ENCODE measurements around the gene TRIM2.
"Not testable (repeated sequence)": the region's sequence is repeated elsewhere in the genome, so short reads cannot be mapped to it uniquely, and the experiment has no call there.

TRIM2 gene

DNA sequence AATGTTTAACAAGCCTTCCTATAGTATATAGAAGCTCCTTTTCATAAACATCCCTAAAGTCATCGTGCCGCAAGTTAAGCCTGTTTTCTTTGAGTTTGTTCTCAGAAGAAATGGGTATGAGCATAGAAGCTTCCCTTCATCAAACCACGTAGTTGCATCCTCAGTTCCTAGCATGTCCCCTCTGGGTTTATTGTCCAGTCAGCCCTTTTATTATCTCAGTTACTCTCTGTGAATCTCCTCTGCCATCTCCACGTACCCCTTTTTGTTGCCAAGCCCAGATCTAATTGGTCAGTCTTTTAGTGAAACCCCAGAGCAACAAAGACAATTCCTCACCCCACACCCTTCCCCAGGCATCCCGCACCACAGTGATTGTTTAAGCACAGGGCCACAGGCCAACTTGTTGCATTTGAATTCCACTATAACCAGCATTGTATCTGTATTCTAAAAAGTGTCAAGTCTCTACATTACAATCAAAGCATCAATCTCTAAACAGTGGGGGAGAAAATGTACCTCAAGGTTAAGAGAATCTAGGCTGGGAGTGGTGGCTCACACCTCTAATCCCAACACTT is 12.4 kb upstream of the TRIM2 start:
- DNase-seq = no peak

DNA sequence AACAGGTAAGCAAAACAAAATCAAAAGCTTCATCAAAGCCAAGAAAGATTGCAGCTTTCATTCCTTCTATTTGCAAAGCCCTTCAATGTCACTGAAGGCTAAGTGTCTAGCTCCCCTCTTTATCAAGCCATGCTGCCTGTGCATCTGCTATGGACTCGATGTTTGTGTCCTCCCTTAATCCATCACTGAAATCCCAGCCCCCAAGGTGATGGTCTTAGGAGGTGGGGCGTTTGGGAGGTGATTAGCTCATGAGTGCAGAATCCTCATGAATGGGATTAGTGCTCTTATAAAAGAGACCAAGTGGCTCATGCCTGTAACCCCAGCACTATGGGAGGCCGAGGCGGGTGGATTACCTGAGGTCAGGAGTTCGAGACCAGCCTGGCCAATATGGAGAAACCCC is 6.9 kb upstream of the TRIM2 start:
- DNase-seq = no peak

DNA sequence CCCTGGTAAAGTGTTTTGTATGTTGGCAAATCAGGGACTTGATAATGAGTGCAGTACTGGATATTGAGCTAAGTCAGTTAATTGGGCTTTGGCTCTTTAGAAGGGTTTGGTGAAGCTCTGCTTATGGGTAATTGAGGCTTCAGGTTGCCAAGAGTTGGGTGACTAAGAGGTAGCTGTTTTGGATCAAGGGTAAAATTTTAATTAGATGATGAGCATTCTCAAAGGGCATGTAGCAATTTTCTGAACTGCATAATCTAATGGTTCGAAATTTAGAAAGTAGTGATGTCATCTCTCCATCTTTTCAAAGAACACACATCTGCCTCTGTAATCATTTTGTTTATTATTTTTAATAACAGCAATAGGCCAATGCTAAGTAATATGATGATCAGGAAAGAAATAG is 5.5 kb upstream of the TRIM2 start:
- no peak for DNase-seq

DNA sequence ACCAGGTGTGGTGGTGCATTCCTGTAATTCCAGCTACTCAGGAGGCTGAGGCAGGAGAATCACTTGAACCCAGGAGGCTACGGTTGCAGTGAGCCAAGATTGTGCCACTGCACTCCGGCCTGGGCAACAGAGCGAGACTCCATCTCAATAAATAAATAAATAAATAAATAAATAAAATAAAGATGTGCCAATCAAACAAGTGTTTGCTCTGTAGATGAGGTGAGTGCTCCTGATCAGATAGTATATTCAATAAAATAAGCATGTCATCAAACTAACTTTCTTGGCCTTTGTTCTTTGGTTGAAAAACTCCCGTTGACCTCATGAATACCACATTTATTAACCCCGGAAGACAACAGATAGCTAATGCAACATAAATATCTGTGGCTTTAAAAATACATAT is 497 bp upstream of the TRIM2 start:
- DNase-seq = not testable (repeated sequence)

DNA sequence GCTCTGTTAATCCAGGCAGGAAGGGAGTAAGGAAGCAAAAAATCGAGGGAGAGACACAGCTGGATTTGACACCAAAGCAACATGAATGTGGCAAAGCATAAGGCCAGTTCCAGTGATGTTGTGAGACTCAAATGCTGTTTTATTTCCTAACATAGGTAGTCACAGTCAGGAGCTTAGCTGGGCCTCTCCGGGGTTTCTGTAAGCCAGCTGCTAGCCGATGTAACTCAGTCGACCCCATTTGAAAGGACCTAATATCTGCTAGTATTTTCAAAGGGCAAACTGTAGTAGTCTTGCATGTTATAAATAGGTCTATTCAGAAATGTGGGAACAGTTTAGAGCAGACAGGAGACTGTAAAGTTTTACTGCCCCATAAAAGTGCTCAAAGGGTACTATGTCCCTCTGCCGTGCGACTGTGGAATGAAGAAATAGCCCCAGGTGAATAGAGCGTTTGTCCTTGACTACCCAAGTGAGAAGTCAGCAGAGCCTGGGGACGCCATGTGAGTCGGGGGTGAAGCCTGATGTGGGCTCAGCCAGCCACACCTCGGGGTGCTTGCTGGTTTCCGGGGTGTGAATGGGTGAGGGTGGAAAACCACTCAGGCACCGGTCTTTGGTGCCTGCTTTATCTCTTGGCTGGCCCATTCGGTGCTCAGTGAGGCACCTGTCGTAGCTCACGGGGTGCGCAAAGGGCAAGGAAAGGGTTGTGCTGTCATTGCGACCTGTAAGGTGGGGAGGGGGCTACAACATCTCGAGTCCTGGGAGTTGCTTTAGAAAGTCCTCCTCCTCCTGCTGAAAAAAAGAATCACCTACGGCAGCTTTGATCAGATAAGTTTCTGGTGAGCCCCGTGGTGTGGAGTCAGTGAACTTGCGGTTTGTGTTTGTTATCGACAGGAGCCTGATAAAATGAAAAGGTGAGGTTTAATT is 745 bp downstream of the TRIM2 start:
- DNase-seq = no peak

DNA sequence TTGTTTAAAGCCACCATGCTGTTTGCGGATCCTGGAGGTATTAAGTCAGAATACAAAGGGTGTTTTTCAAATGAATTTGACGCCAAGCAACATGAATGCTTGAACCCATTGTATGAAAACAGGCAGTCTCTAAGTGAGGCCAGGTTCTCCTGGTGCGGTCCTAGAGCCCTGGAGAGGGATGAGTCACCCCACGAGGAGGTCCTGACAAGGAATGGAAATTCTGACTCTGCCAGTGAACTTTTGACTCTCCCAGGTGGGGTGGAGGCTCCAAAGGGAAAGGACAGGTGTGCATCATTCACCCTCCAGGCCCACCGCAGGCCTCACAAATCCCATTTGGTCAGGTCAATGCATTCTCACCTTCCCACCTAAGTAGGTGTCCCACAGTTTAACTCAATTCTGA is 1.5 kb downstream of the TRIM2 start:
- no peak for DNase-seq

DNA sequence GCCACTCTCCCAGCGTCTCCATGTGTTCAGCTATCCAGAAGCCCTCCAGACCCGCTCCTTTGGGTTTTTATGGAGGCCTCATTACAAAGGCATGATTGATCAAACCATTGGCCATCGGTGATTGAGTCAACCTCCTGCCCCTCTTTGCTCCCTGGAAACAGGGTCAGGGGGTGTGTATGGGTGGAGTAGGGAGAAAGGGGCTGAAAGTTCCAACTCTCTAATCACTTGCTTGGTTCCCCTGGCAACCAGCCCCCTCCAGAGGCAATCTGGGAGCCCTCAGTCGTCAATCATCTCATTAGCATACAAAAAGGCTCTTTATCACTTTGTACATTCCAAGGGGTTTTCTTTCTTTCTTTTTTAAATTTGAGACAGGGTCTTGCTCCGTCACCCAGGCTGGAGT is 2.3 kb downstream of the TRIM2 start:
- no peak for DNase-seq

DNA sequence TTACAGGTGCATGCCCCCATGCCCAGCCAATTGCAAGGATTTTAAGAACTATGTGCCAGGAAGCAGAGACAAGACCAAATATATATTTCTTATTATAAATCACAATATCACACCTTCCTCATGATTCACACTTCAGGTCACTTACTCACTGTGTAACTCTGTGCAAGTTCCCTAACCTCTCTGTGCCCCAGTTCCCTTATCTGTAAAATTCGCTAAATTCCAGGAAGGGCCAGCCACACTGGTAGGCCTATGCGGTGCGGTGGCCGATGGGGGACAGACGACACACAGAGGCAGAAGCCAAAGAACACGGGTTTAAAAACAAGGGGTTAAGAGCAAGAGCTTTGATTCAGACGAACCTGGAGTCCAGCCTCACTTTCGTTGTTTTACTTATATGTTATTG is 2.8 kb downstream of the TRIM2 start:
- no peak for DNase-seq

DNA sequence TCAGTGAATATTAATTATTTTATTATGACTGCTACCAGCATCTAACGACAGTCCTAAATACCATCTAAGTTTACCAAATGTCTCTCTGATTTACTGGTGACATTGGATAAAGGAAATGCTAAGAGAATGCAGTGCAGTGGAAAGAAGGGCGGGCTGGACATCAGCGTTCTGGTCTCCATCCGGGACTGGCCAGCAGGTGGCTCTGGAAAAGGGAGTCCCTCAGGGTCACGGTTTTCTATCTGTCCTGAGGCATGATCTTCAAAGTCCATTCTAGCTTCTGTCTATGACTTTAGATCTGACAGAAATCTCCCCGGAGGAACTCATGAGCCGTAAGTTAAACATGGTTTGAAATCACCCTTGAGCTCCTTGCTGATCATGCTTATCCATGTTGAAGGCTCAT is 3.3 kb downstream of the TRIM2 start:
- DNase-seq = peak; percentile 21

DNA sequence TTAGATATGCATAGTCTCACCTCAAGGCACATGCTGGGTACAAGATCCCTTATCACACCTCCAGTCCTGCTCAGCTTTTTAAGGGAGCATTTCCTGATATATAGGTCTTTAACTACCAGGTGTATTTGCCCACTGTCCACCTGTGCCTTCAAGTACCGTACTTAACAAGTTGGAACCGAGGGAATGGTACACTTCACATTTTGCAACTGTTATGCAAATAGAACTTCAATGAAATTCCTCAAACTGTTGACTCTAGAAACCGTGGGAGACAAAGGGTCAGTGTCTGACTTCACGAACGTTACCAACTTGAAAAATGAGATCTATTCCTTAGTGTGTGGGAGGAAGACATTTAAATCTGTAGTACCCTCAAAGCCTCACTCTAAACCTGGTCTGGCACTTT is 5.2 kb downstream of the TRIM2 start:
- DNase-seq = no peak

DNA sequence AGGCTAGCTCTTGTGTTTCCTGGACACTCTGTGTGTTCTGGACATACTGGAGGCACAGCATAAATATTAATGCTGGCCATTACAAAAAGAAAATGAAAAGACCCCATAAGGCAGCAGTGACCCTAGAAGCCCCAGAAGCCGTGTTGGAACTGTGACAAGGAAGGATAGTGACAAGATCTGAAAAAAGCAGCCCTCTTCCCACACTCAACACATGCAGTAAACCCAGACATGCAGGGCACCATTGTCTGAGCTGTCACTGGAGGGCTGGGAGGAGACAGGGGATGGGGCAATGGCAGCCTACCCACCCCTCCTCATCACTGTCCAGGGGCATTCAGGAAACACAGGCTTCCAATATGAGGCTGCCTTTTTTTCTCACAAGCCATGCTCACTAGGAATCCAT is 6.5 kb downstream of the TRIM2 start:
- DNase-seq = no peak

DNA sequence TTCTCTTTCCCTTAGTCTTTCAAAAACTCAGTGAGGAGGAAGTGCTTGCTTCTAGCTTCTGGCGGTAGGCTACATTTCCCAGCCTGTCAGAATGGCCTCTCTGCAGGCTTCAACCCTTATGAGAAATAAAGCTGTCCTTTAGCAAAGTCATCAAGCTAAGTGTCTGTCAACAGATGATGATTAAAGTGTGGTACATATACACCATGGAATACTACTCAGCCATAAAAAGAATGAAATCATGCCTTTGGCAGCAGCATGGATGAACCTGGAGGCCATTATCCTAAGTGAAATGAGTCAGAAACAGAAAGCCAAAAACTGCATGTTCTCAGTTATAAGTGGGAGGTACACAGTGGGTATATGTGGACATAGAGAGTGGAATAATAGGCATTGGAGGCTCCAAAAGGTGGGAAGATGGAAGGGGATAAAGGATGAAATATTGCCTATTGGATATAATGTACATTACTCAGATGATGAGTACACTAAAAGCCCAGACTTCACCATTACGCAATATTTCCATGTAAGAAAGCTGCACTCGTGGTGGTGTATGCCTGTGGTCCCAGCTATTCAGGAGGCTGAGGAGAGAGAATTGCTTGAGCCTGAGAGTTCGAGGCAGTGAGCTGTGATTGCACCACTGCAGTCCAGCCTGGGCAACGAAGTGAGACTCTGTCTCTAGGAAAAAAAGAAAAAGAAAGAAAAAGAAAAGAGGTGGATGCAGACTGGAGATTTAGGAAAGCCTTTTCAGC is 7.9 kb downstream of the TRIM2 start:
- peak; percentile 47 for DNase-seq

DNA sequence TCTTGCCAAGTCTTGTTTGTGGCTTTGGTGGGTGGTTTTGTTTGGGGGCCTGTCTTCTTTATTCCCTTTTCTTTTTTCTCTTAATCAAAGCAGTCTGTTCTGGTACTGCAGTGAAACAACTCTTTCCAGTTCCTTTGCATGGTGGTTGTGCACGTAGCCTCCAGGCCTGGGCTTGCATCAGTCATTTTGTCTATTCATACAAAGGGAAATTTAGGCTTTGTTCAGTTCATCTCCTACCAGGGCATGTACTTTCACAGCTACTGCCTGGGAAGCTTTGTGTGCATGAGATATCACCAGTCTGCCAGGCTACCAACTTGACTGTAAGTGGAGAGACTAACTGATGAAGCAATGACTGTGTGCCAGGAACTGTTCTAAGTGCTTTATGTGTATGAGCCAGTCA is 8.5 kb downstream of the TRIM2 start:
- no peak for DNase-seq

DNA sequence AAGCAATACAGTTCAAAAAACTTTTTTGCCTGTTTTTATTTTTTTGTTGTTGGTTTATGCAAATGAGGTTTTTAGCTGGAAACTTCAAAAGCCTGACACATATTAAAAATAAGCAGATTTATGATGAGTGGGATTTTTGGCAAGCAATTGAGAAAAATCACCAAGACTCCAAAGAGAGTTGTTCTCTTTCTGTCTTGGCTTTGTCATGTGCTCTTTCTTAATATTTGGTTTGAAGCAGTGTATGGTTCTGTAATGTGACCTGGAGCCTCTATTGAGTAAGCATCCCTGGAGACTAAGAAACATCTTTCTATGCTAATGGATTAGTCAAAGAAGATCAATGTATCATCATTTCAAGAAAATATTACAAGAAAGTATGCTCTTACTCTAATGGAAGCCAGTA is 11.7 kb downstream of the TRIM2 start:
- peak; percentile 46 for DNase-seq

DNA sequence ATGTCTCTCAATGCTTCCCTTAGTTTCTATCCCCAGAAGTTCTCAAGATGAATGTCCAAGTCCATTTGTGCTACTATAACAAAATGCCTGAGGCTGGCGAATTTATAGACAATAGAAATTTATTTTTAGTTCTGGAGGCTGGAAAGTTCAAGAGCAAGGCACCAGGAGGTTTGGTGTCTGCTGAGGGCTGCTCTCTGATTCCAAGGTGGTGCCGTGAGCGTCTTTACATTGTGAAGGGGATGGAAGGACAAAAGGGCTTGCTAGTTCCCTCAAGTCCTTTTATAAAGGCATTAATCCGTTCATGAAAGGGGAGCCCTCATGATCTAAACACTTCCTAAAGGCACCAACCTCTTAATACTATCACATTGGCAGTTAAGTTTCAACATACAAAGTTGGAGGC is 12.3 kb downstream of the TRIM2 start:
- DNase-seq = no peak

DNA sequence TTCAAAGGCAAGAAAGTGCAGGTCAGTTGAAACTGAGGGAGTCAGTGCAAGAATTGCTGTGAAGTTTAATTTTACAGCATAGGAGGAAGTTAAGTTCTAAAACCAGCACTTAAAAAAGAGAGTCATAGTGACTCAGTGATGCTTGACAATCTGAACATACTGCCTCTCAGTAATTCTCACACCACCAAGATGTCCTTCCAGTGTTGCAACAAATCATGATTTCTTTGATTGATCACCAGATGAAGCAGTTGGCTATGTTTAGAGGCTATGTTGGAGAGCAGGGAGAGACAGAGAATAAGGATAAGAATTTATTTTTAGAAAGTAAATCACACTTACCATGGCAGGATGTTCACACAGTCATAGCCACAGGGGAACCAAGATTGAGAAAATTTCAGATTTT is 13.2 kb downstream of the TRIM2 start:
- peak; percentile 67 for DNase-seq

DNA sequence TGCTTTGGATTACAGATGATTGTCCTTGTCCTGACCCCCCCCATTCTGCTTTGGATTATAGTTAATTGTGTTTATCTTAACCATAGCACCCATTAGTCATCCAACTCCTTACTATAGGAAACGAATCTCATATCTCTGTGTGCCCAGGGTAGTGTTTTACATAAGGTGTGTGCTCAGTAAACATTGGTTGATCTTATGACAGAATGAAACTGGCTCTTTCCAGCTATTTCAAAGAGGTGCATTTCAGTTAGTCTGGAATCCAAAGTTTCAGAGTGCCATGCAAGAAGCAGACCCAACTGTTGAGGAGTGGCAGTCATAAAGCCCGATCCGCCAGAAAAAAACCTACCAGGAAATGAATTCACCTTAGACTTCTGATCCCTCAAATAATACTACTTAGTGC is 14.7 kb downstream of the TRIM2 start:
- DNase-seq = no peak

DNA sequence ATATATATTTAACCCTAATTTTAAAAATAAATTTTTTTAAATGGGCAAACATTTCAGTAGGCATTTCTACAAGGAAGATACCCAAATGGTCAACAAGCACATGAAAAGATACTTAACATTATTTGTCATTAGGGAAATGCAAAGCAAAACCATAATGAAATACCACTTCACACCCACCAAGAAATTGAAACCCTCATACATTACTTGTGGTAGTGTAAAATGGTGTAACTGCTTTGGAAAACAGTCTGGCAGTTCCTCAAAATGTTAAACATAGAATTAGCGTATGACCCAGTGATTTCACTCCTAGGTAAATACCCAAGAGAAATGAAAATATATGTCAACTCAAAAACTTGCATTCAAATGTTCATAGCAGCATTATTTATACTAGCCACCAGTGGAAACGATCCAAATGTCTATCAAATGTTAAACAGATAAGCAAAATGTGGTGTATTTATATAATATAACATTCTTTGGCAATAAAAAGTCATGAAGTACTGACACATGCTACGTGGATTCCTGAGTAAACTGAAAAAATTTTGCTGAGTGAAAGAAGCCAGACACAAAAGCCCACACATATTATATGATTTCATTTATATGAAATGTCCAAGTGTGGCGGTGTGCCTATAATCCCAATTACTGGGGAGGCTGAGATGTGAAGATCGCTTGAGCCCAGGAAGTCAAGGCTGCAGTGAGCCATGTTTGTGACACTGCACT is 16.6 kb downstream of the TRIM2 start:
- peak; percentile 79 for DNase-seq

DNA sequence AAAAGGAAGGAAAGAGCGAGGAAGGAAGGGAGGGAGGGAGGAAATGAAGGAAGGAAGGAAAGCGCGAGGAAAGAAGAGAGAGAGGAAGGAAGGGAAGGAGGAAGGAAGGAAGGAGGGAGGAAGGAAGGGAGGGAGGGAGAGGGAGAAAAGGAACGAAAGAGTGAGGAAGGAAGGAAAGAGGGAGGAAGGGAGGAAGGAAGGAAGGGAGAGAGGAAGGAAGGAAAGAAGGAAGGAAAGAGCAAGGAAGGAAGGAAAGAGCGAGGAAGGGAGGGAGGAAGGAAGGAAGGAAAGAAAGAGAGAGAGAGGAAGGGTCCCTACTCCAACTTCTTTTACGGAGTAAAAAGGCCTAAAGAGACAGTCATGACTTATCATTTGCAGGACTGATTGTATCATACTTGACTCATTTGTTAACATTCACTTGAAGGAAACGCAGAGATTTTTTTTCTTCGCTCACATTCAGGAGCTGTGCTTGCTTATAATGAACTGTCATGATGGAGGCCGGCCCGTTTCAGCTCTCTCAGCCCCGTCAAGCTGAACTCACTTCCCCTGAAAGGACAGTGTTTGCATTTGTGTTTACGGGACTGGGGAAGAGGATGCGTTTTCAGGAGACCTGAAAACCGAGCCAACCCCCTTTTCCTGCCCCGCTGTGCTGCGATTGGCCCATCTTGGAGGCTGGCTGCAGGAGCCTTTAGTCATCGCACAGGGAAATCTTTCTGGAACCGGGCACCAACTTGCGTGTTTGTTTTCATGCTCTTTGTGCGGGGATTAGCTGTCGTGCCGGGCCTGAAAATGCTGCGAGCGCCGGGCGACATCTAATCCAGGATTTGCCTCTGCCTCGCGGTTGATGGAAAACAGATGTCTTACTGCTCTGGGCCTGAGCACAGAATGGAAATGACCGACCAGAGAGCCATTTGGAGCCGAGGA is 17.8 kb downstream of the TRIM2 start:
- DNase-seq = peak; percentile 33

DNA sequence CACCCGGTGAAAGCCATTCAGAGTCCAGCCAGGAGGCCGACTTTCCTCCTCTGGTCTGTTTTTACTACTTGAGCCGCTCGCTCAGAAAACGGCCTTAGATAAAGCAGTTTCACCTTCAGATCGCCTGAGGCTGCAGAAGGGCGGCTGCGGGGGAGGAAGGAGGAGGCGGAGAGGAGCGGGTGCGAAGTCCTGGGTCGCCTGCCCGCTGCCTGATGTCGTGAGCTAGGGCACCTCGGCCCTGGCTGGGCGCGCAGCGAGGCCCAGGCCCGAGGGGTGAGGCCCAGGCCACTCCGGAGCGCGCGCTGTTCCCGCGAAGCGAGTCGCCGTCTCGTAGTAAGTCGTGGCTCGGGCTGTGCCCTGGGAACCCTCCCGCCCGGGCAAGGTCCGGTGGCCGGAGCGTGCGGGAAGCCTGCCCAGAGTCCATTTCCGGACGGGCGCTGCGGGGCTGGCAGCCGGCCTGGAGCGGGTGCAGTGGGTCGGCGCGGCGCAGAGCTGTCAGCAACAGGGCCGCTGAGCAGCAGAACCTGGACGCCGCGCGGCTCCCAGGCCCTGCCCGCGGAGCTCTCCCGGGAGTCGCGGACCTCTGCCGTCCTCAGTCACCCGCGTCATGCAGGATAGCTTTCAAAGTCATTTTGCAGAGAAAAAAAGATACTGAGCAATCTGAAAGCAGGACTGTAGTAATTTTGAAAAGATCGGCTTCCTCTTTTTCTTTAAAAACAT is 18.6 kb downstream of the TRIM2 start:
- DNase-seq = peak; percentile 60

DNA sequence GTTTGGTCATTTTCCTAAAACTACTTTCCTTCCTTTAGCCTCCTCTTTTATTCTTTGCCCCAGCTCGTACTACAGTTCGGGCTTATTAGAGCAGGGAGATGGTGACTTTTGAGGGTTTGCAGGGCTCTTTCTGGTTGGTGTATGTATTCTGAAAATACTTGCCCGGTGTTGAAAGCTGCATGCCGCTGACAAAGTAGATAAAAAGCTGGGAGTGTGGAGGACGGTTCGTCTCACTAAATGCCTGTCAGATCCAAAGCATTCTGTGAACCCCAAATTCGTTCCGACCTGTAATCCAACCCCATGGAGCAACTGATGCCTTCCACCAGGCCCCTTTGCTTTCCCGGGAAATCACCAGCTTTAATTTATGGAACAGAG is 19.2 kb downstream of the TRIM2 start:
- no peak for DNase-seq

DNA sequence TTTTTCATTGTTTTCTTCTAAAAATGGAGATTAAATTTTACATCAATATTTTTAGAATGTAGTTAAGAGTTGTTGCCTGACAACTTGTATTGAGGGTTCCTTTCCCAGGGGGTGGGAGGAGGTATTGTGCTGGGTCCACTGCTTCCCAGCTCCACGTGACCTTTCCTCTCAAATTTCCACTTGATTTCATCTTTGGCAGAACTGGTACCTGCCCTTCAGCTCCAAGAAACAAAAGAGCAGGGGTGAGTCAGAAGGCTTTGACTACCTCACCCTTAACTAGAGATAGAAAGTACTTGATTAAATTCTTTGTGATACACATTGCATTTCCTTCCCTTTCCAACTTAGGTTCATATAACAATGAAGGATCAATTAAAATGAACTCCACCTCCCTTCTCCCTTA is 19.7 kb downstream of the TRIM2 start:
- DNase-seq = no peak

Data from inflammatory macrophage treated with lipopolysaccharide for 4 hours (primary cell).